Keratinocyte (primary cell): ENCODE measurements around the gene C15orf39.

Experiments used
- CTCF ChIP-seq, 3 experiments: IDR thresholded peaks in 1 of 3; conservative IDR thresholded peaks in 1 of 3; optimal IDR thresholded peaks in 1 of 3; 2 replicates in 2 of 3; 3 replicates in 1 of 3; pipeline versions ENCODE3 to v1.5.1; 2011; ENCODE audit warnings: low read length in 3 of 3, mild to moderate bottlenecking in 3 of 3, moderate library complexity in 2 of 3, control low read depth in 1 of 3, inconsistent platforms in 1 of 3; ENCODE audit not compliant: insufficient read depth in 2 of 3; ENCODE audit errors: extremely low read depth in 1 of 3
- EZH2 ChIP-seq: IDR thresholded peaks from one replicate; pipeline ENCODE4 v1.6.1; 2012; ENCODE audit warnings: inconsistent platforms, mild to moderate bottlenecking, low read length, moderate library complexity

GRCh38 chr15:75227663-75228280, 26.1 kb downstream of the C15orf39 start:
- TF ChIP-seq CTCF (optimal IDR thresholded peaks at IDR 0.05 in 1 of 3, IDR thresholded peaks at IDR 0.05 in 1 of 3, conservative IDR thresholded peaks at IDR 0.05 in 1 of 3; ENCODE audit: extremely low read depth in 1 of 3, insufficient read depth in 2 of 3, low read length in 3 of 3) (no peak), EZH2 (no peak)
